Right renal cortex interstitium (tissue), 3 donors: ENCODE measurements around the gene ETS1. TPM values are rescaled to one million over a fixed set of nuclear protein-coding genes. Genes with fewer than 3 reads are reported as not detected.

Experiments used
- DNase-seq, 3 donors: peaks; one replicate each; pipeline ENCODE4 v3.0.0-alpha.2; 2013; ENCODE audit warnings: low read depth in 3 of 3, low spot score in 2 of 3
- polyA plus RNA-seq, 3 donors: library from polyadenylated mRNA; unstranded; fragments of 120-200 nt; gene quantifications; one replicate each; pipeline ENCODE4 v1.2.1, GENCODE V29; 2013; ENCODE audit not compliant: insufficient read length in 3 of 3

Gene ETS1
- polyA plus RNA-seq, 3 donors, result 77.5 to 85.2 (median 81.9) TPM

- no peak for DNase-seq
Measured at GRCh38 chr11:128472128-128473089, 114.9 kb downstream of the ETS1 start.

GRCh38 chr11:128471138-128471661 lies 116.2 kb downstream of the ETS1 start:
- no peak for DNase-seq

DNA sequence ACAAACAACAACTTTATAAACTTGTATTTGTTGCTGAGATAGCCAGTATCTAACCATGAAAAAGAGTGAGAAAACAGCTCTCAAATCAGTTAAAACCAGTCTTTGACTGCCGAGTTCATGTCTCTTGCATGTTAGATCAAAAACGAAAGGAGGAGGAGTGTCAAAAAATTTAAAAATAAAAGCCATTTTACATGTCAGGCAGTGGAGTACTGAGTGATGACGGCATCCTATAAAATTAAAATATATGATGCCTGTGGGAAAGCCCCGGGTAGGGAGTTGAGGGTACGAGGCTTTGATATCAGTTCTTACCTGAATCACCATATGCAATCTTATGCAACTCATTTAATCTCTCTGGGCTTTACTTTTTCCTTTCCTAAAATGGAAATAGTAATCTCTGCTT lies 117.3 kb downstream of the ETS1 start:
- no peak for DNase-seq

- no peak for DNase-seq
Measured at GRCh38 chr11:128469220-128469619, 118.1 kb downstream of the ETS1 start.

DNA sequence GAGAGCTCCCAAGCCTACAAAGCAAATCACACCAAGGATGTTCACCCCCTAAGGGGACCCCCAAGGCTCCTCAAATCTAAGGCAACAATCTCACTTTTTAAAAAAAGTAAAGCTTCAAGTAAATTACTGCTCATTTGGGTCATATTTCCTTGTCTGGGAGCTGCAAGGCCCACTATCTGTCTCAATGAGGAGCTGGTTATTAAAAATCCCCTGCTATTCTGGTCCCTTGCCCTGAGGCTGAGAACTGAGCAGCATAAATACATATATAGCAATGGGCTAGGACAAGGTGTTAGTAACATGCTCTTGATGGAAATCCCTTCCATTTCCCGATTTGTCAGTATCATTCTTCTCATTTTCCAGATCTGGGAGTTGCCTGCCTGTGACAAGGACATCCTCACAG lies 119.2 kb downstream of the ETS1 start:
- DNase-seq, result no peak

GRCh38 chr11:128467610-128468041 lies 119.7 kb downstream of the ETS1 start:
- no peak for DNase-seq

GRCh38 chr11:128467041-128467440 lies 120.3 kb downstream of the ETS1 start:
- no peak for DNase-seq

- no peak for DNase-seq
Measured at GRCh38 chr11:128465946-128466705, 121.2 kb downstream of the ETS1 start.

DNA sequence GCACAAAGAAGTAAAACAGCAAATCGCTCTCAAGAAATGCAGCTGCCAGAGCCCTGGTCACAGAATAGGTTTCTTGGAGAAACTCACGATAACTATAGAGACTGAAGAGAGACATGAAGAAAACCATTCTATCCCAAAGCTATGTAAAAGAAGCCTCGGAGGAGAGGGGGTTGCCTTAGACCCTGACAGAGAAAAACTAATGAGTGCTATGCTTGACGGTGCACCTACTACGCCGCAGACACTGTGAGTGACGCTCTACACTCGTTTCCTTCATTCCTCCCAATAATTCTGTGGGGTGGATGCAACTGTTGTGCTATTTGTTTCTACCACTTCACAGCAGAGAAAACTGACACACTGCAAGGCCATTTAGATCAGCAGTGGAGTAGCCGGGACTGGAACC lies 121.8 kb downstream of the ETS1 start:
- DNase-seq, result no peak

DNA sequence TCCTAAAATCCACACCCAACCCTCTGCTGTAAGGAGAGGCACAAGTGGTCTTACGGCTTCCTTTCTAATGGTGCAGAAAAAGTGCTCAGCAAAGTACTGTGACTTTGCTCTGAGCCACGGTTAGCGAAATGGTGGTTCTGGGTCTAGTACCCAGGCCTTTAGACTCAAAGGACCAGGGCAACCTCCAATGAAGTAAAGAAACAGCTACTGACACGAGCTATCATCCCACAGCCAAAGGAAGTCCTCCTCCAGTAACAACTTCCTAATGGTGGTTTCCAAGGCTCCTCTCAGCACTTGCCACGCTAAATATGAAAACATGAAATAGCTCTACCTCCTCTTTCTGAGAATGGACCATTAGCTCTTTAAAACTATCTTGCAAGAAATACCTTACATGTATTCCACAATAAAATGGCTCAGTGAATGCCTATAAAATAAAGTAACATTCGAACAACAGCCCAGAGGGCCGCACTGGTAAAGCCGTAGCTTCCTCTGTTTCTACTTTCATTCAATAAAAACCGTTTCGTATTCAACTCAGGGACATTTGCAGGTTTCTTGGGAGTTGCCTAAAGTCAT lies 122.4 kb downstream of the ETS1 start:
- no peak for DNase-seq

- no peak for DNase-seq
Measured at GRCh38 chr11:128463979-128464378, 123.4 kb downstream of the ETS1 start.

DNA sequence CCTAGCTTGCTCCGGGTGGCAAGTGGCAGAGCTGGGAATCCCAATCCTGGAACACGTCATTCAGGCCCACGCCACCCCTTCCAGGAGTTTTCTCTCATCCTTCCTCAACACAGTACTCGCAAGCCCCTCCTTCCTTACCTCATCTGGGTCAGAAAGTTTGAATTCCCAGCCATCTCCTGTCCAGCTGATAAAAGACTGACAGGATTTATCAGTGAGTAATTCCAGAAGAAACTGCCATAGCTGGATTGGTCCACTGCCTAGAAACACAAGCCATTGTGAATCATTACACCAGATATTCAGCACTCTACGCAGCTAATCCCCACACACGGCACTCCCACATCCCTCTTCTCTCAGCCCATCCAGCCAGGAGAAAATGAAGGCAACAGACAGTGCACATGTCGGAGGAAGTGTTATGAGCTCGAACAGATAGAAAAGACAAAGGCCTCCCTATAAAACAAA lies 124.0 kb downstream of the ETS1 start:
- no peak for DNase-seq

- DNase-seq, result no peak
Measured at GRCh38 chr11:128462922-128463321, 124.4 kb downstream of the ETS1 start.

GRCh38 chr11:128462189-128462588 lies 125.2 kb downstream of the ETS1 start:
- no peak for DNase-seq

GRCh38 chr11:128458321-128458720 lies 129.0 kb downstream of the ETS1 start:
- DNase-seq, result no peak

- no peak for DNase-seq
Measured at GRCh38 chr11:128457874-128458273, 129.5 kb downstream of the ETS1 start.

GRCh38 chr11:128456566-128457268 lies 130.6 kb downstream of the ETS1 start:
- no peak for DNase-seq

DNA sequence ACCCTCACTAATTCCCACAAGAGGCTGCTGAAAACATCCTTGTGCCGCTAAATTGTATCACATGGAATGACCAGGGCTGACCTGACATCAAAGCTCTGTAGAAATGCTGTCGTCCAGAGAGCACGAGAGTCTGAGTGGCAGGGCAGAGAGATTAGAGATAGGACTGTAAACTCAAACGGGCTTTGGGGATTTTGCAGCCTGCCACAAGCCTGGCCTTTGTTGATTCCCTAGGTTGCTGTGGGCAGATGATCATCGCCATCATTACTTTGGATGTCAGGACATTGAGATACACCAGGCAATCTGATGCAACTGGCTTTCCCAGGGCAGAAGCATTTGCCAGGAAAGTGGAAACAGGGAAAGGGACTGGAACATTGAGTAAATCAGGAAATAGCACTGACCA lies 131.6 kb downstream of the ETS1 start:
- no peak for DNase-seq

- no peak for DNase-seq
Measured at GRCh38 chr11:128453444-128454336, 133.7 kb downstream of the ETS1 start.
